Epithelial cell of proximal tubule (primary cell): ENCODE results near the gene HIC1. TPM values are rescaled to one million over a fixed set of nuclear protein-coding genes. Genes with fewer than 3 reads are reported as not detected.
A peak's percentile ranks its signal among the peaks of the same experiment; 100 is the strongest.

Source experiments
- DNase-seq: peaks from one replicate; pipeline ENCODE4 v3.0.0-alpha.2; 2011; ENCODE audit warnings: low read depth
- H3K4me3 ChIP-seq: 2 replicates; pipeline ENCODE4 v1.5.1; 2011; ENCODE audit warnings: low read depth, mild to moderate bottlenecking, low read length
- CTCF ChIP-seq: conservative IDR thresholded peaks from 2 replicates; pipeline ENCODE4 v1.5.1; 2012; ENCODE audit warnings: low read depth, mild to moderate bottlenecking, low read length
- total RNA-seq: library from RNA; depleted of rRNA; stranded (reverse); fragments of >200 nt; gene quantifications from 2 replicates; pipeline ENCODE4 v1.2.3, GENCODE V29; 2015

HIC1 gene
- total RNA-seq, 1 donor from 2014 or later = 2.7 TPM

- H3K4me3 ChIP-seq = no peak overlapping the region
- no peak for TF ChIP-seq CTCF
- DNase-seq = no peak
Measured at GRCh38 chr17:2087597-2088211, 32.8 kb downstream of the HIC1 start.

- H3K4me3 ChIP-seq = no peak overlapping the region
- no peak for TF ChIP-seq CTCF
- DNase-seq = no peak
Measured at GRCh38 chr17:2089021-2089422, 34.1 kb downstream of the HIC1 start.

GRCh38 chr17:2090210-2090641 is 35.3 kb downstream of the HIC1 start:
- H3K4me3 ChIP-seq = no peak overlapping the region
- no peak for TF ChIP-seq CTCF
- no peak for DNase-seq

- H3K4me3 ChIP-seq = no peak overlapping the region
- no peak for DNase-seq
- TF ChIP-seq CTCF = peak; percentile 40
Measured at GRCh38 chr17:2090804-2091534, 36.1 kb downstream of the HIC1 start.

GRCh38 chr17:2092253-2092652 is 37.4 kb downstream of the HIC1 start:
- H3K4me3 ChIP-seq = no peak overlapping the region
- no peak for TF ChIP-seq CTCF
- no peak for DNase-seq

- no peak for DNase-seq
- no peak overlapping the region for H3K4me3 ChIP-seq
- TF ChIP-seq CTCF = no peak
Measured at GRCh38 chr17:2093349-2093748, 38.4 kb downstream of the HIC1 start.
